ENCODE results near the gene RABGAP1L.
"Not testable (repeated sequence)": the region's sequence is repeated elsewhere in the genome, so short reads cannot be mapped to it uniquely, and the experiment has no call there.

Gene RABGAP1L

DNA sequence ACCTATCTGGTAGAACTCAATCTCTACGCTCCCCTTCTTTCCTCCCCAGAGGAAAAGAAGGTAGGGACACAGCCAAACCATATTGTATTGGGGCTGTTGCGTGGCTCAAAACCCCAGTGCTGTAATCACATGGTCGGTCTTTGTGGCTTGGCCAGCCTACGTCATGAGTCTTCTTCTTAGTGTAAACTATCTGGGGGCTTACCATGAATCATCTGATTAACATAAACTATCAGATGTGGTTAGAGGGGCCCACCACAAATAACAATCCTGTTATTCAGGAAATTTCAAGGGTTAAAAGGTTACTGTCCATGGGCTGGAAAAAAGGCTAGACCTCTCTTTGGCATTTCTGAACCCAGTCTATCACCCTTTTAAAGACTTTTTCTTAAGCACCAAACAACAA, 238.9 kb downstream of the RABGAP1L start:
- no peak for DNase-seq

GRCh38 chr1:174399211-174399610, 239.9 kb downstream of the RABGAP1L start:
- no peak for DNase-seq

DNA sequence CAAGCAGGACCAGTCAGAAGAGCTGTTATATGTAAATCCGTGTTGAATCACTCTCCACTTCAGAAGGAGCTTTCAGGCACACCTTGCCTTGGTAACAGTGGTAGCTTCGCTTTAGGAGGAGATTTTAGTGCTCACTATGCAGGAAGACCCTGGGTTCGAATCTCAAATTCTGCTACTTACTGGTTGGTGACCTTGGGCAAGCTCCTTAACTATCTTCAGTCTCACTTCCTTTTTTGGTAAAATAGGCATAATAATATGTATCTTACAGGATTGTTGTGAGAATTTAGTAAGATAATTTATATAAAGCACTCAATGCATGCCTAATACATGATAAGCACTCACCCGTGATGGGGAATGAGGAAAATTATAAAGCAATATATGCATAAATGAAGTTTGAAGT, 241.8 kb downstream of the RABGAP1L start:
- no peak for DNase-seq

DNA sequence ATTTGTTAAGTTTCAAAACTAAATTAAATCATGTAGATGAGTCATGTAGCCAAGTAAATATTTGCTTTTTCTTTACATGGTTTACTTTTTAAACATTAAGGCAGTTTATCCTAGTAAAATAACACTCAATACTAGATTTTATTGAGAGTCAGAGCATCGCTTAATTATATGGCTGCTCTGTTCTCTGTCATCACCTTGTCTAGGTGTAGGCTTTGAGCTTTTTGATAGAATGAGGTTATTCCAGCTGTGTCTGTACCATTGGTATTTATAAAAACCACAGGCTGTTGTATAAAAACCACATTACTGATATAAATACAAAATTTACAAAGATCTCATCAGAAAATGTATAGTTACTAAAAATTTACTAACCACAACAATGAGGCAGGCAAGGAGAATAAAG, 245.9 kb downstream of the RABGAP1L start:
- DNase-seq = no peak

GRCh38 chr1:174406421-174406820, 247.1 kb downstream of the RABGAP1L start:
- no peak for DNase-seq

DNA sequence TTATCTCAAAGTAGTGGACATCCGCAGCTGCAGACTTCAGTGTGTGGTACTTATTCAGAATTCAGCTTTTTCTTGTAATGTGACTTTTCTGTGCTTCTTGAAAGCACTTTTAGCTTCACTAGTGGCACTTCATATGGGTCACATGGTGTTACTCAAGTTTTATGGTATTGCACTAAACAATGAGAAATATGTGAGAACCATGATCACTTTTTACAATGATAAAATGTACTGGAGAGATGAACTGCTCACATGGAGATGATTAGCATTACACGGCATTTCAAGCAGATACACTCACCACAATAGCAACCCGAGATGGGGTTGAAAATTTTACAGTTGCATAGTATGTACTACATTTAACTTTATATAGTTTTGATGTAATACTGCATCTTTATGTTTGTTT, 248.3 kb downstream of the RABGAP1L start:
- DNase-seq = no peak

- no peak for DNase-seq
These were observed 248.8 kb downstream of the RABGAP1L start for GRCh38 chr1:174408146-174408545.

DNA sequence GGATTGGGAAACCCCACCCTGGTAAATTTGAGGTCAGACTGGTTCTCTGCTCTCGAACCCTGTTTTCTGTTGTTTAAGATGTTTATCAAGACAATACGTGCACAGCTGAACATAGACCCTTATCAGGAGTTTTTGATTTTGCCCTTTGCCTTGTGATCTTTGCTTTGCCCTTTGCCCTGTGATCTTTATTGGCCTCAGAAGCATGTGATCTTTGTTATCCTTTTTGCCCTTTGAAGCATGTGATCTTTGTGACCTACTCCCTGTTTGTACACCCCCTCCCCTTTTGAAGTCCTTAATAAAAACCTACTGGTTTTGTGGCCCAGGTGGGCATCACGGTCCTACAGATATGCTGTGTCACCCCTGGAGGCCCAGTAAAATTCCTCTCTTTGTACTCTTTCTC, 250.5 kb downstream of the RABGAP1L start:
- not testable (repeated sequence) for DNase-seq

DNA sequence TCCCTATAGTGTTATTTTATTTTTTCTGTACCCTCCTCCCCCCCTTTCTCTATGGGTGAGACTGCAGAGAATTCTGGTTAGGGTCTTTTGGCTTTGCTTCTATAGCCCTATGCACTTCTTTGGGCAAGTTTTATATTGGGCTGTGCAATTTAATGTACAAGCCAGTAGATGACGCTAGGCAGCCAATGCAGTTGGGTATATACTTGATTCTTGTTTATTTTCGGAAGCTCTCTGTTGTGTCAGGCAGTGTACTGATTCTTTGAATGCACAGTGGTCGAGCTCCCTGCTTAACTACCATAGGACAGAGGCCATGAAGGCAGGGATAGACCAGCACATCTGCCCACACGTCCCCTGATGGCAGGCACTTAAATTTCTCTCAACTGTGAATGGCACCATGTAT, 254.3 kb downstream of the RABGAP1L start:
- no peak for DNase-seq

GRCh38 chr1:174414203-174414602, 254.9 kb downstream of the RABGAP1L start:
- no peak for DNase-seq

- DNase-seq = no peak
These were observed 256.2 kb downstream of the RABGAP1L start for GRCh38 chr1:174415506-174415905.

DNA sequence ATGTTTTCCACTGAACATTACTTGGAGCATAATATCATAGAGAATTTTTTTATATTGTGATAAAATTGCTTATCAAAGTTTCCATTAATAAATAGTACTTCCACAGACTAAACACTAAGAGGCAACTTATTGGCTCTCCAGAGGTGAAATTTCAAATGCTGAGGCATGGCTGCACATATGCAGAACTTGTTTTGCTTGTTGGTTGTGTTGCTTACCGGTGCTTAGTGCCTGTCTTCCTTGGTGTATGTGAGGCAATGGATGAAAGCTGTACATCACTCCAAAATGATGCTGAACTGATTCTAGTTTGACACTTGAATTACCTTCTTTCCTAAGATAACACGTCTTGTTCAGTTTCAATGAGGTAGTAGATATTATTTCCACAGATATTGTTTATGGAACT, 258.6 kb downstream of the RABGAP1L start:
- no peak for DNase-seq

DNA sequence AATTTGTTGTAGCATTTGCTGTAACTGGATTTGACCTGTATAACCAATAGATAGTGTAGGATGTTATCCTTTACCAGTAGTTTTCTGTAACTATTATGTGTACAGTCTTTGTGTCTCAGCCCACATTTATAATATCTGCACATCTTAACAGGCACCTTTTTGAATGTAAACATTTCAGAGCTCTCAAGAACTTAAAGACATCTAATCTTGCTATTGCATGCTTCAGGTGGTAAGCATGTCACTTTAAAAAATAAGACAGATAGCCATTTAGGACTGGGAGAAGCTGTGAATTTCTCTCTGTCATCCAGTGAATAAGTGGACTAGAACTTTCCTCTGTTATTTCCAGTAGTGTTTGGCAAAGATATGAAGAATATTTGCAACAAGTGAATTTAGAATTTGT, 265.8 kb downstream of the RABGAP1L start:
- DNase-seq = no peak

- DNase-seq = no peak
These were observed 266.8 kb downstream of the RABGAP1L start for GRCh38 chr1:174426153-174426552.

GRCh38 chr1:174428033-174428432, 268.7 kb downstream of the RABGAP1L start:
- no peak for DNase-seq

DNA sequence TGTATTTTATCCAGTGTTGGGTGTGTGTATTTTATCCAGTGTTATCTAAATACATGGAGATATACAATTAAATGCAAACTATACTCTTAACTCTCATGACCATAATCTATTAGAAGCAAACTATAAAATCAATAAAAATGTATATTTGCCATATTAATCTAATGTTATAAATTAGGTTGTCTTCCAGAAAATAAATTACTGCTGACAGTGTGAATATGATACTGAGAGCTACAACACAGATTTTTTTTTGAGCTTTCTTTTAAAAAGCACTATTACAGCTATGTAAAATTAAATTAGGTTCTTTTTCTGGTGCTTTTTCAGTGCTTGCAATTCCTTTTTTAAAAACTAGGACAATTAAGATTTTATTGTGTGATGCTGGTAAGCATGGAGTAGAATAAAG, 269.4 kb downstream of the RABGAP1L start:
- DNase-seq = no peak

- DNase-seq = no peak
These were observed 274.1 kb downstream of the RABGAP1L start for GRCh38 chr1:174433451-174433850.

- no peak for DNase-seq
These were observed 286.0 kb downstream of the RABGAP1L start for GRCh38 chr1:174445351-174445750.

DNA sequence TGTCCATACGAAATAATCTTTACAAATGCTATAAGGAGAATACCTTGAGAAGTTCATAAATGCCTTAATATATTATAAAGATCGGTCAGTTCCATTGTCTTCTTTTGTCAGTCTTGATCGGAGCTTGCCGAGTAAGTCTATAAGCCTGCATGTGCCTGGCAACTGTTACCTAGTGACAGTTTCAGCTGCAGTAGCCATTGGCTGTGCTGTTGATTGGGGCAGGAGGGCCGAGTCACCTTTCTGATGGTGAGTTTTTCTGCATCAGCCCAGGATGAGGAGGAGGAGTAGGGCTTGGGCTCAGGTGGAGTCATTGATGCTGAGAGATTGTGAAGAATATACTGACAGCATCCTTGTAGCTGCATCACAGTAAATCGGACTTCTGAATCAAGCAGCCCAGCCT, 286.5 kb downstream of the RABGAP1L start:
- no peak for DNase-seq

- no peak for DNase-seq
These were observed 288.7 kb downstream of the RABGAP1L start, which contains the start of gene GPR52 for GRCh38 chr1:174447866-174448530. Gene GPR52, plus strand, starts transcription at chr1:174447964. Its CDS starts 148 bp downstream, at chr1:174448112.

- no peak for DNase-seq
These were observed 289.2 kb downstream of the RABGAP1L start for GRCh38 chr1:174448531-174448883.

GRCh38 chr1:174448974-174449373, 289.7 kb downstream of the RABGAP1L start:
- no peak for DNase-seq

DNA sequence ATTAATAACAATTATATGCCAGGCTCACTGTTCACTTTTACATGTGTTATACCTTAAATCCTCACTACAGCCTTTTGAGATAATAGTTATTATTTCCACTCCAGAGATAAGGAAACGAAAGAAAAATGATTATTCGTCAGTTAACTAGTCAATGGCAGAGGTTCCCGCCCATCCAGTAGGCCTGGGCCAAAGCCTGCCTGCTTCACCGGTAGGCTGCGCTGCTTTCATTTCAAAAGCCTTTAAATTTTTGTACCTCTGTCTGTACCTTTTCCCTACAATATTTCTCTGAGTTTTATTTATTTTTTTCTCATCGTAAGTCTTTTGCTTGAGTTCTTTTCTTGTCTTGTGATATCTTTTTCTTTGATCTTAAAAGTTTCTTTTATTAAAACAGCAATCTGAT, 292.1 kb downstream of the RABGAP1L start:
- DNase-seq = no peak

DNA sequence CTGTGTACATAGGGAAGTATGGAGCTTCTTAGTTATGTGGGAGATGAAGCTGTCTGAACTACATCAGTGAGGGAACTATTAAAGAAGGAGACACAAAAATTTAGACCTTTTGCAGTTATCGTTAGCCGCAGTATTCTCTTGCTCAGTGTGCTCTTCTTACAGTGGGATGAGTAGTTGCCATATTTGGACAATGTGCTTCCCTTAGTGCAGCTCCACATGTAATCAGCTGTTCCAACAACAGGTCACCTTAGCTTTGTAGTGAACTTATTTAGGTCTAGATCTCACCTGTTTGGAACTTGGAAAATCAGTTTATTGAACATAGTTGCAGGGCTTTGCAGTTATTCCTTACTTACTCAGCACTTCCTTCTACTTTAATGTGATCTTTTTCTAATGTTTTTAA, 306.5 kb downstream of the RABGAP1L start:
- DNase-seq = no peak

- no peak for DNase-seq
These were observed 307.3 kb downstream of the RABGAP1L start for GRCh38 chr1:174466607-174467006.
